Fibroblast of villous mesenchyme (primary cell): Measurements from ENCODE around the gene SIPA1L2. TPM values are rescaled to one million over a fixed set of nuclear protein-coding genes. Genes with fewer than 3 reads are reported as not detected.
A peak's percentile ranks its signal among the peaks of the same experiment; 100 is the strongest.

Source experiments
- DNase-seq: peaks from one replicate; pipeline ENCODE4 v3.0.0-alpha.2; 2010; ENCODE audit warnings: low read depth
- H3K4me3 ChIP-seq: 2 replicates; pipeline ENCODE4 v1.5.1; 2011; ENCODE audit warnings: low read depth, mild to moderate bottlenecking, low read length
- CTCF ChIP-seq: IDR thresholded peaks from 2 replicates; pipeline ENCODE4 v1.5.1; 2012; ENCODE audit warnings: low read depth, mild to moderate bottlenecking, low read length; ENCODE audit not compliant: insufficient read depth
- total RNA-seq: library from RNA; depleted of rRNA; stranded (reverse); fragments of >200 nt; gene quantifications from 2 replicates; pipeline ENCODE4 v1.2.3, GENCODE V29; 2012

The SIPA1L2 gene
- total RNA-seq, 1 donor, result 5.6 TPM

GRCh38 chr1:232589812-232590743 is 39.9 kb downstream of the SIPA1L2 start:
- no peak overlapping the region for H3K4me3 ChIP-seq
- DNase-seq, result peak; percentile 48
- TF ChIP-seq CTCF, result no peak

- no peak for DNase-seq
- no peak overlapping the region for H3K4me3 ChIP-seq
- TF ChIP-seq CTCF, result no peak
These were observed 40.7 kb downstream of the SIPA1L2 start for GRCh38 chr1:232589111-232589811.

GRCh38 chr1:232587141-232588008 is 42.6 kb downstream of the SIPA1L2 start:
- no peak for TF ChIP-seq CTCF
- DNase-seq, result no peak
- no peak overlapping the region for H3K4me3 ChIP-seq

GRCh38 chr1:232586679-232587078 is 43.3 kb downstream of the SIPA1L2 start:
- no peak for TF ChIP-seq CTCF
- H3K4me3 ChIP-seq, result no peak overlapping the region
- no peak for DNase-seq

GRCh38 chr1:232585486-232585885 is 44.4 kb downstream of the SIPA1L2 start:
- DNase-seq, result no peak
- H3K4me3 ChIP-seq, result no peak overlapping the region
- TF ChIP-seq CTCF, result no peak

- no peak for TF ChIP-seq CTCF
- DNase-seq, result no peak
- no peak overlapping the region for H3K4me3 ChIP-seq
These were observed 48.0 kb downstream of the SIPA1L2 start for GRCh38 chr1:232581932-232582331.
